ENCODE results near the gene REEP2. TPM values are rescaled to one million over a fixed set of nuclear protein-coding genes. Genes with fewer than 3 reads are reported as not detected.
A peak's percentile ranks its signal among the peaks of the same experiment; 100 is the strongest.

The REEP2 gene
- total RNA-seq, 1 experiment from 2014 or later: 49.0 TPM

DNA sequence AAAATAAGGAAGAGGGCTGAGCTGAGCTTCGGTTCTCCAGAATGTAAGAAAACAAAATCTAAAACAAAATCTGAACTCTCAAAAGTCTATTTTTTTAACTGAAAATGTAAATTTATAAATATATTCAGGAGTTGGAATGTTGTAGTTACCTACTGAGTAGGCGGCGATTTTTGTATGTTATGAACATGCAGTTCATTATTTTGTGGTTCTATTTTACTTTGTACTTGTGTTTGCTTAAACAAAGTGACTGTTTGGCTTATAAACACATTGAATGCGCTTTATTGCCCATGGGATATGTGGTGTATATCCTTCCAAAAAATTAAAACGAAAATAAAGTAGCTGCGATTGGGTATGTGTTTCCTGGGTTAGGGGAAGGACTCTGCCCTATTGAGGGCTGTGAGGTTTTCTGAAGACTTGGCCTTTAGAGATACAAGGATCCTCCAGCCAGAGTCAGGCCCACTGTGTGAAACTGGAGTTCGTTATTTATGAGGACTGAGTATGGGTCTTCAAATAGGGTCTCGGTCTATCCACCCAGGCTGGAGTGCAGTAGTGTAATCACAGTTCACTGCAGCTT is 30.2 kb downstream of the REEP2 start:
- Histone ChIP-seq H2BK20ac (ENCODE audit: low read depth, low read length, poor library complexity, severe bottlenecking) (no peak overlapping the region), H2AFZ (ENCODE audit: low read length) (no peak overlapping the region), H3K79me1 (ENCODE audit: insufficient read depth, low read depth, low read length, poor library complexity, severe bottlenecking) (no peaks in the 10 kb centered on the region), H3K23me2 (ENCODE audit: insufficient read length, low read depth, low read length, poor library complexity, severe bottlenecking) (peaks cover 16% of the 10 kb centered on the region), H3K9me3 (ENCODE audit: control insufficient read depth, low read depth, low read length) (no peaks in the 10 kb centered on the region), H3K4ac (ENCODE audit: low read depth, low read length) (no peak overlapping the region), H2BK15ac (ENCODE audit: low read depth, low read length) (no peak overlapping the region), H3T11ph (ENCODE audit: low read length) (no peak overlapping the region), H4K8ac (replicated peaks; ENCODE audit: insufficient read length, low read depth, low read length) (no peak overlapping the region), H3K27ac (ENCODE audit: insufficient read length, low read depth, low read length) (no peak overlapping the region), H2BK120ac (ENCODE audit: low read depth, low read length, poor library complexity, severe bottlenecking) (no peak overlapping the region), H3K4me1 (ENCODE audit: insufficient read depth, low read length) (0 out of 2 replicates have a peak, but pooled peaks cover 1% of the 10 kb centered on the region), H3K79me2 (ENCODE audit: insufficient read depth, low read length) (no peaks in the 10 kb centered on the region), H3K4me2 (ENCODE audit: insufficient read depth, insufficient read length, low read length) (no peak overlapping the region), H4K5ac (ENCODE audit: insufficient read length, low read depth, low read length) (no peak overlapping the region), H3K9ac (ENCODE audit: extremely low read depth, insufficient read length, low read length) (no peak overlapping the region), H4K91ac (ENCODE audit: insufficient read length, low read depth, low read length) (no peak overlapping the region), H2AK5ac (ENCODE audit: insufficient read length, low read length) (no peak overlapping the region), H3K18ac (ENCODE audit: insufficient read length, low read depth, low read length) (no peak overlapping the region), H3K27me3 (ENCODE audit: insufficient read depth, low read length) (no peaks in the 10 kb centered on the region; the same call in 1 of the 2 replicates), H3K14ac (ENCODE audit: insufficient read depth, low read length) (no peak overlapping the region), H2BK5ac (ENCODE audit: insufficient read length, low read length) (no peak overlapping the region), H3K23ac (ENCODE audit: insufficient read length, low read depth, low read length) (no peak overlapping the region), H4K20me1 (ENCODE audit: control insufficient read depth, insufficient read depth, insufficient read length) (no peaks in the 10 kb centered on the region), H2BK12ac (ENCODE audit: insufficient read length, low read depth, low read length) (no peak overlapping the region), H3K56ac (ENCODE audit: insufficient read length, low read depth, low read length) (no peak overlapping the region)
- no CpG with 5 or more reads among the region's 8 CpGs for WGBS (ENCODE audit: extremely low coverage, insufficient read length, low lambda C conversion rate)
- peak overlapping the region in 2 of 3 experiments; percentile 13 to 14; a peak in 1 of 7 replicates for H3K27ac Mint-ChIP-seq
- H3K4me1 Mint-ChIP-seq: peaks cover 31 to 34% of the 10 kb centered on the region in 2 experiments
- peaks cover 22% of the 10 kb centered on the region for H3K27me3 Mint-ChIP-seq (ENCODE audit: low read depth)
- H3K9me3 Mint-ChIP-seq: peaks cover 0 to 11% of the 10 kb centered on the region in 2 experiments; a peak in 2 of 5 replicates
- no peak for DNase-seq
- H3K36me3 Mint-ChIP-seq (ENCODE audit: insufficient read depth in 1 of 3, low read depth in 3 of 3): peaks cover 18 to 28% (median 26%) of the 10 kb centered on the region in 3 experiments
- TF ChIP-seq, protein P1, sequence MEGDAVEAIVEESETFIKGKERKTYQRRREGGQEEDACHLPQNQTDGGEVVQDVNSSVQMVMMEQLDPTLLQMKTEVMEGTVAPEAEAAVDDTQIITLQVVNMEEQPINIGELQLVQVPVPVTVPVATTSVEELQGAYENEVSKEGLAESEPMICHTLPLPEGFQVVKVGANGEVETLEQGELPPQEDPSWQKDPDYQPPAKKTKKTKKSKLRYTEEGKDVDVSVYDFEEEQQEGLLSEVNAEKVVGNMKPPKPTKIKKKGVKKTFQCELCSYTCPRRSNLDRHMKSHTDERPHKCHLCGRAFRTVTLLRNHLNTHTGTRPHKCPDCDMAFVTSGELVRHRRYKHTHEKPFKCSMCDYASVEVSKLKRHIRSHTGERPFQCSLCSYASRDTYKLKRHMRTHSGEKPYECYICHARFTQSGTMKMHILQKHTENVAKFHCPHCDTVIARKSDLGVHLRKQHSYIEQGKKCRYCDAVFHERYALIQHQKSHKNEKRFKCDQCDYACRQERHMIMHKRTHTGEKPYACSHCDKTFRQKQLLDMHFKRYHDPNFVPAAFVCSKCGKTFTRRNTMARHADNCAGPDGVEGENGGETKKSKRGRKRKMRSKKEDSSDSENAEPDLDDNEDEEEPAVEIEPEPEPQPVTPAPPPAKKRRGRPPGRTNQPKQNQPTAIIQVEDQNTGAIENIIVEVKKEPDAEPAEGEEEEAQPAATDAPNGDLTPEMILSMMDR (conservative IDR thresholded peaks at IDR 0.05): no peak
- peak overlapping the region in 1 of 2 experiments; percentile 86; a peak in 2 of 5 replicates for H3K4me3 Mint-ChIP-seq

Measured in H9 (cell line).